ENCODE results near the gene AOC1.

Gene AOC1

DNA sequence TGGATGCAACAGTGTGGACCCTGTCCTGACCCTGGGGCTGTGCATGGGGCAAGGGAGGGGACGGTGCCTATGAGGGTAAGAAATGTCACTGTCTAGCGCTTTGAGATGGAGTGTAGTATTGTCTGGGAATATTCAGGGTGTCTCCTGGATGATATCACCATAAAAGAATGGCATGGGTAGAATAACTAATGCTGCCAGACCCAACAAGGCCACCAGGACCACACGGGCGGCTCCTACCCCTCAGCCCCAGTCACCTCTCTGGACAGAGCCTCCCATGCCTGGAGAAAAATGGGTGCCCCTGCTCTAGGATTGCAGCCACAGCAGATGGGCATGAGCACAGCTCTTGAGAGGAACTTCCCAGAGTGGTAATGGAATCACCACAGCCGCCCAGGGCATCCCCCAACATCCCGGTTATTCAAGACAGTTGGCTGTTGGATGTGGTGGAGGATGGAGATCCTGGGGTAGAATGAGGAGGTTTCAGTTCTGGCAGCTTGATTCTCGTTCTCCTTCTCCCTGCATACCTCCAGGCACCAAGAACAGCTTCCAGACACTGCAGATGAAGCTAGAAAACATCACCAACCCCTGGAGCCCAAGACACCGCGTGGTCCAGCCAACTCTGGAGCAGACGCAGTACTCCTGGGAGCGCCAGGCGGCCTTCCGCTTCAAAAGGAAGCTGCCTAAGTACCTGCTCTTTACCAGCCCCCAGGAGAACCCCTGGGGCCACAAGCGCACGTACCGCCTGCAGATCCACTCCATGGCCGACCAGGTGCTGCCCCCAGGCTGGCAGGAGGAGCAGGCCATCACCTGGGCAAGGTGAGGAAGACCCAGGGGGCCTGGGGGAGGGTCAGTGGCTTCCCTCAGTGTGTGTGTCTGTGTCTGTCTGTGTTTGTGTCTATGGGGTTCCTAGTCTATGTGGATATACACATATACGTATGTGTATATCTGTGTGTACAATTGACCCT is 6.2 kb downstream of the AOC1 start:
- no peak for DNase-seq

DNA sequence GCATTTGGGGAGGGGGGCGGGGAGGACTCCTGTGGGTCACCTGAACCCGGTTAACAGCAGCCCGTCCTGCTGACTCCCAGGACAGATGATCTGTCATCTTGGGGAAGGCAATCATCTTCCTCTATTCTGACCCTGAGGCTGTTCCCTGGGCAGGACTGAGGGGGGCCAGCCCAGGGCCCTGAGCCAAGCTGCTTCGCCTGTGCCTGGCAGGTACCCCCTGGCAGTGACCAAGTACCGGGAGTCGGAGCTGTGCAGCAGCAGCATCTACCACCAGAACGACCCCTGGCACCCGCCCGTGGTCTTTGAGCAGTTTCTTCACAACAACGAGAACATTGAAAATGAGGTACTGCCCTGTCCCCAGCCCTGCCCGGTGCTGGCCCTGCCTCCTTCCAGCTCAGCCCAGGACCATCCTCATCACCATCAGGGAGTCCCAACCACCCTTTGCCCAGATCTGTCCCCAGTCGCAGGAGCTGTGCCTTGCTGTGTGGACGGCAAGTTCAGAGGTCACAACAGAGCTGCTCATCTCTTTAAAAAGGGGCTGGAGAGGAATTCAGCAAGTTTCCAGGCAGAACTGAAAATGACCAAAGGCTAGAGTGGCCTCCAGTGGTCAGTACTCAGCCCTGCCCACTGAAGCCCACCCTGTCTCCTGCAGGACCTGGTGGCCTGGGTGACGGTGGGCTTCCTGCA is 8.1 kb downstream of the AOC1 start:
- no peak for DNase-seq

DNA sequence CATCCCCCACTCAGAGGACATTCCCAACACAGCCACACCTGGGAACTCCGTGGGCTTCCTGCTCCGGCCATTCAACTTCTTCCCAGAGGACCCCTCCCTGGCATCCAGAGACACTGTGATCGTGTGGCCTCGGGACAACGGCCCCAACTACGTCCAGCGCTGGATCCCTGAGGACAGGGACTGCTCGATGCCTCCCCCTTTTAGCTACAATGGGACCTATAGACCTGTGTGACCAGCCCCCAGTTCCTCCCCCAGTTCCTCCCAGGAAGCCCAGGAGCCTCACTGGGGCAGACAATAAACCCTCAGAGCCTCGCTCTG is 8.6 kb downstream of the AOC1 start:
- no peak for DNase-seq

DNA sequence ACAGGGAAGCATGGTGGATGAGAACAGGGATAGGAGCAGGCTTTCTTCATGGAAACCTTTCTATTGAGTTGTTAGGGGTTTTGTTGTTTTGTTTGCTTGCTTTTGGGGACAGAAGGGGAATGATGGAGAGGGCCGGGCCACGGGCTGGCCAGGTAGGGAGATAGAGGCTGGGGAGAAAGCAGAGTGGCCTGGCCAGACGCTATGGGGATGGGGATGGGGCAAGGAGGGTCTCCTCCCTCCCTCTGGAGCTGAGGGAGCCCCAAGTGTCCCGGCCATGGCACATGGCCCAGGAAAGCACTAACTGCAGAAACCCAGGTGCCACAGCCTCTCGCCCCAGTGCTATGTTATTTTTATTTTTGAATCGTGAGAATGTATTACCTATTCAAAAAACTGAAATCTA is 10.0 kb downstream of the AOC1 start:
- DNase-seq: no peak

DNA sequence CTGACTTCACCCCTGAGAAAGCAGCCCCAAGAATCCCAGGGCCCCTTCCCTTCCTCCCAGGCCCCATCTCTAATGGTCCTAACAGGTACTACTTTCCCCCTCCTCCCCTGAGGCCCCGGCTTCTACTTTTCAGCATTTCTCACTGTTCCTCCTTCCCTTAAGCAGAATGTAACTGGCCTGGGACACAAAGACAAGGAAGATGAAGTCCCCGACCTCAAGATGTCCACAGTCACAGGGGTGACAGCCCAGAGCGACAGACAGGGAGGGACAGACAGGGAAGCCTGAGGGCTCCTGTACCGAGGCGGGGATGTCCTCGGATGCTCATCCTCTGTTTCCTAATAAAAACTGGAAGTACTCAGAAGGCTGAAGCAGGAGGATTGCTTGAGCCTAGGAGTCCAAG is 11.6 kb downstream of the AOC1 start:
- no peak for DNase-seq

DNA sequence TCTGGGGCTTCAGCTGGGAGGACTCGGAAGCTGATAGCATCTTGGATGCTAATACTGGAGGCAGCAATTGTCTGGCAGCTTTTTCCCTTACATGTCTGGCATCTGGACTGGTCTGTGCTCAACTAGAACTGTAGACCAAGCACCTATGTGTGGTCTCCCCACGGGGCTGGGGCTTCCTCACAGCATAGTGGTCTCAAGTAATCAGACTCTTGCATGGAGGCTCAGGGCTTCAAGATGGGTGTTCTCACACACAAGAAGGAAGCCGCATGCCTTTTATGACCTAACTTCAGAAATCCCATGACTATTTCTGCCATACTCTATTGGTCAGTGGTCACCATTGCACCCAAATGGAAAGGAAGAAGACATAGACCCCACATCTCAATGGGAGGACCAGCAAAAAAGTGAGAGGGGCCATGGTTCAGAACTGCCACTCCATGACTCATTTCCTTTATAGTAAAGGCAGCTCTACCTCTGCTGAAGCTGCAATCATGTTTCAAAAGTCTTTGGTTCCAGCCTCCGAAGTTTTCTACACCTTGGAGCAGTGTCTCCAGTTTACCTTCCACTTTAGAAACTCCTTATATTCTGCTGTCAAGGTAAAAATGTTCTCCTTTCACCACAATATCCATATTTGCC is 14.7 kb downstream of the AOC1 start:
- no peak for DNase-seq

DNA sequence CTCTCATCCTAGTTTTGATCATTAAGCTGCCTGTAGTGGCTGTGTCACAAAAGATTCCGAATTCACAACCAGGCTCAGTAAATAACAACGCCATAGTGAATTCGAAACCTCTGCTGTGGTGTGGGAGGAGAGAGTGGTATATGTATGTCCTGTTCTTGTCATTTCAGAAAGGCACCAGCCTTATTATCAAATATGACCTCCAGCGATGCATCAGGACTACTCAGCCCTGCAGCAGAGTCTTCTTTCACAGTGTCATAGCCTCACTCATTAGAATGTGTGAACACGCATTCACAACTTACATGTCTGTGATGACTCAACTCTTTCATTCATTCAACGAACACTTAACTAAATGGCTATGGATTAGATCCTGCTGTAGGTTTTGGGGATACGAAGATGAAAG is 15.3 kb downstream of the AOC1 start:
- DNase-seq: no peak

DNA sequence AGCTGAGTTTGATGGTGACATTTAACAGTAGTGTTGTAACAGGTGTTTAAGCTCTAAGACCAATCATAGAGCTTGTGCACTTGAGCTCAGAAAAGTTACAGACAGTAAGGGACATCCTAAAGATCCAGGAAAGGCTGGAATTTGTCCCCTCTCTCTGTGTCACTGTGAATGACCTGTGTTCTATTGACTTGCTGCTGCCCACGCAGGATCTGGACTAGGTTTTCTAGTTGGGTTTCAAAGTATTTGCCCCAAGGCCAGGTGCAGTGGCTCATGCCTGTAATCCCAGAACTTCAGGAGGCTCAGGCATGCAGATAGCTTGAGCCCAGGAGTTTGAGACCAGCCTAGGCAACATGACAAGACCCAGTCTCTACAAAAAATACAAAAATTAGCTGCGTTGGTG is 17.1 kb downstream of the AOC1 start:
- no peak for DNase-seq

DNA sequence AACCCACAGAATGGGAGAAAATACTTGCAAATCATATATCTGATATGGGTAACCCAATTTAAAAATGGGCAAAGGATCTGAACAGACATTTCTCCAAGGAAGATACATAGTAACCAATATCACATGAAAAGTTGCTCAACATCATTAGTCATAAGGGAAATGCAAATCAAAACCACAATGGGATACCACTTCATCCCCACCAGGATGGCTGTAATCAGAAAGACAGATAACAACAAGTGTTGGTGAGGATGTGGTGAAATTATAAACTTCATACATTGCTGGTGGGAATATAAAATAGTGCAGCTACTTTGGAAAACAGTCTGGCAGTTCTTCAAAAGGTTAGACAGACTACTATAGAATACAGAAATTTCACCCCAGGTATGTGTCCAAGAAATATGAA is 19.3 kb downstream of the AOC1 start:
- DNase-seq: no peak

DNA sequence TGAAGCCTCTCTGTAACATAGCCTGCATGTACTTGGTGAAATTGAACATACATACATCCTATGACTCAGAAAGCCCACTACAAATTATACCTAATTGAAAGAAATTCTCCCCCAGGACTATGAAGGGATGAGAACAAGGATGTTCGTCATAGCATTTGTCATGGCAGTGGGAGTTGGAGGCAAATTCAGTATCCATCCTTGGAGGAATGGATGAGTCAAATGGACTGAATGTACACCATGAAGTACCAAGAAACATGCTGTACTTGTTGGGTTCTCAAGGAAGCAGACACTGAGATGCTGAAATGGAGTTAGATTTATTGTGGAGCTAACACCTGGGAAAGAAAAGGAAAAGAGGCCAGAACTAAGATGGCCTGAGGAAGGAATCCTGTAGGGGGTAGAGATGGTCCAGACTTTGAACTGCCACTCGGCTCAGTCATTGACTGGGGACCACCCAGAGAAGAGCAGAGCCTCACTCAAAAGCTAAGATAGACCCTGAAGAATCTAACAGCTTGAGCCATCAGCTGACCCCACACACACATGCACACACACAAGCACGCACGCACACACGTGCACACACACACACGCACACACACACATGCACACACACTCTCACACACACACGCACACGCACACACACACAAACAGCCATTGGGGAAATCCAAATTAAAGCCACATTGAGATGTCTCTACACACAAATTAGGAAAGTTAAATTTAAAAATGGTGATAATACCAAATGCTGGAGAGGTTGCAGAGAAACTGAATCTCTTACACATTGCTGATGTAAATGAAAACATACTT is 22.3 kb downstream of the AOC1 start:
- DNase-seq: no peak

DNA sequence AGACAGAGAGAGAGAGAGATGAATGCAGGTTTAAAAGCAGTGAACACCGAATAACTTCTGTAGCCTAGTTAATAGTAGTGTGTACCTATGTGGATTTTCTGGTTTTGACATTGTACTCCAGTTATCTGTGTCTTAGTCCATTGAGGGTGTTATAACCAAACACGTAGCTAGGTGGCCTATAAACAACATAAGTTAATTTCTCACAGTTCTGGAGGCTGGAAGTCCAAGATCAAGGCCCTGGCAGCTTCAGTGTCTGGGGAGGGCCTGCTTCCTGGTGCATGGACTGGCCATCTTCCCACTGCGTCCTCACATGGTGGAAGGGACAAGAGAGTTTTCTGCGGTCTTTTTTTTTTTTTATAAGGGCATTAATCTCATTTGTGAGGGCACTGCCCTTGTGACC is 23.5 kb downstream of the AOC1 start:
- no peak for DNase-seq

DNA sequence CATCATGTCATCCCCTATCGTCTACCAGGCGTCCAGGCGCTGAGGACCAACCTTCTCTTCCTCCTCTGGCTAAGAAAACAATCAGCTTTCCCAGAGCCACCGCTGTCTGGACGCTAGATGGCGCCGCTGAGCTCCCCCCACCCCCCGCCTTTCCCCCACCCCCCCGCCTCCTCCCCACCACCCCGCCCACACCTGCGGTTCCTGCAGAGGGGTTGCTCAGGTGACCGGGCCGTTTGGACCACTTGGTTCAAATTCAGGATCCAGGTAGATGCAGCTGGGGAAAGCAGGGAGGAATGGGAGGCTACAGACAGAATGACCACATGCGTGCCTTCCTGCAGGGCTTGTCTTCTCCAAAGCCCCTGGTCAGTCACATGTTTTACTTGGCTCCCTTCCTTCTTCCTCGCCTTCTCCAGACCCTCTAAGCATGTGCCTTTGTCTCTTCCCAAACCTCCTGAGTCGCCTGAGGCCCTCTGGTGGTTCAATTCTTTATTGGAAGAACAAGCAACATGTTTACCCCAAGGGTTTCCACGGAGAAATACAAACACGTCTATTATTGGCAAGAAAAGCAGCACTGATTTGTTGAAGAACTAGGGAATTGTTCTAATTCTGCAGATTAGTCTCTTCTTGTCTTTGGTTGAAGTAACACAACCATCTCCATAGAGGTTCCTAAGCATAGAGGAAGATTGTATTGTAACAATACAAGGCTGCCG is 24.7 kb downstream of the AOC1 start:
- DNase-seq: peak; percentile 25 to 46

DNA sequence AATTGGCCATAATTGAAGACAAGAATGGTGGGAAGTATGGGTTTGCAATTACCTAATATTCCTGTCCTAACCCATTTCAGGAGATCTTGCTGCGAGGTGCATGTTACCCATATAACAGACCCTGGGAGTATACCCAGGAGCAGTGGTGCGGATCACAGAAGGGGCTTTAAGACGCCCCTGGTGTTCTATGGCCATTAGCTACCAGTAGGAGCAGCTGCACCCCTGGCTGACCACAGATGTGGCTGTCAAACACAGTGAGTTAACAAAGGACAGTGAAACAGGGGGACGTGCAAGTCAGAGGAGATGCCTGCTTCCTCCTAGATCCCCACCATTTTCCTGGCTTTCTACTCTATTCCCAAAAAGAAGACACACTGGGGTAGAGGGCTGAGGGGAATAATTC is 25.2 kb downstream of the AOC1 start:
- no peak for DNase-seq

DNA sequence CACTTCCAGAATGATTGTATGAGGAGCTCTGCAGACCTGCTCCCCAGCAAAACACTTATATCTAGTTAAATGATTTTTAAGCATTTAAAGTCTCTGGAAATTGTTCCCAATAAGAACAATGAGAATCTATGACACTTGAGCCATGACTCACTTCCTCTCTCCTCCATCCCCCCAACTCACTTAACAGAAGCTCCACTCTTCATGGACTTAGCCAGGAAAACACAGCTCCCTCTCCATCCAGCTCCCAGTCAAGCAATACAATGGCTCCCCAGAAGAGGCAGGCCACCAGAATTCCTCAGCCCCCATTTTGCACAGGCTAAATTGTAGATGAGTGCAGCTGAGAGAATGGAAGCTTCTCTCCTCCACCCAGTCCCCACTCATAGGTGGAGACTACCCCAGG is 27.0 kb downstream of the AOC1 start:
- DNase-seq: no peak

DNA sequence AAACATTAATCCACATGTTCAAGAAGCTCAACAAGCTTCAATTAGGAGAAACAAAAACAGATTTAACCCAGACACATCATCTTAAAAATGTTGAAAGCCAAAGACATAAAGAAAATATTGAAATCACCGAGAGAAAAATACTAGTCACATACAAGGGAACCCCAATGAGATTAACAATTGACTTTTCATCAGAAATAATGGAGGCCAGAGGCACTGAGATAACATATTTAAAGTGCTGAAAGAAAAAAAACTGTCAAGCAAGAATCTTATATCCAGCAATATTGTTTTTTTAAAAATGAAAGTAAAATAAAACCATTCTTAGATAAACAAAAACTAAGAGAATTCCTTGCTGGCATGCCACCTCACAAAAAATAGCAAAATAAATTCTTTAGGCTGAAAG is 28.9 kb downstream of the AOC1 start:
- DNase-seq: no peak

DNA sequence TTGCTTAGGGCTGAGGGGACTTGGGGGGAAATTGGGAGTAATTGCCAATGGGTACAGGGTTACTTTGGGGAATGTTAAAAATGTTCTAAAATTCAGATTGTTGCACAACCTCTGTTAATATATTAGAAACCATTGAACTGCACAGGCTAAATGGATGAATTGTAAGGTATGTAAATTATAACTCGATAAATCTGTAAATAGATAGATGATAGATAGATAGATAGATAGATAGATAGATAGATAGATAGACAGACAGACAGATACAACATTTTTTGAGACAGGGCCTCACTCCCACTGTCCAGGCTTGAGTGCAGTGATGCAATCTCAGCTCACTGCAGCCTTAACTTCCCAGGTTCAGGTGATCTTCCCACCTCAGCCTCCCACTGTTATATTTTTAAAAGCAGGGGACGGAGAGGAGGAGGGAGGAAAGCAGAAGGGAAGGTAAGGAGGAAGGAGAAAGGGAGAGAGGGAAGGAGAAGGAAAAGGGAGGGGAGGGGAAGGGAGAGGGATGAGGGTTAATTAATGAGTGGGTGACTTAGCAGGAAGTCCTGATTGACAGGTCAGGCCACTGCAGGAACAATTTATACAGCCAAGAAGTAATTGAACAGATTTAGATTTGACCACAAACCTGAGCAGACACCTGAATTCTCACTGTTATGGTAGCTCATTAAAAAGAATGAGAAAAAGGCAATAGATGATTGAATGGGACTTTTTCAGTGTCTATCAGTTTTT is 38.7 kb downstream of the AOC1 start:
- DNase-seq: no peak

DNA sequence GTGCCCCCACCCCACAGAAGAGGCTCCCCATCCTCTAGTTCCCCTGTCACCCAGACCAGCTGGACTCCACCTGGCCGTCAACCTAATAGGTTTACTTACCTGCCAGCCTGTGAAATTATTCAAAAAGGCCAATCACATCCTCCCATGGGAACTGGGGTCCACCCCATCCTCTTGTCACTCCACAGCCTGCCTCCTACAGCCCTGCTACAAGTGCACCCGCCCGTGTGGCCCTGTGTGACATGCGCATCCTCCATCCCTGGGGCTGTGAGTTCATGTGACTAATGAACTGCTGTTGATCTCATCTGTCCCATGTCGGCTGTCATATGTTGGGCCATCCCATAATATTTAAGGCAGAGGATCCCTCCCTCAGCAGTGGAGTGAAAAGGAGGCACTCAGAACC is 39.4 kb downstream of the AOC1 start:
- no peak for DNase-seq

DNA sequence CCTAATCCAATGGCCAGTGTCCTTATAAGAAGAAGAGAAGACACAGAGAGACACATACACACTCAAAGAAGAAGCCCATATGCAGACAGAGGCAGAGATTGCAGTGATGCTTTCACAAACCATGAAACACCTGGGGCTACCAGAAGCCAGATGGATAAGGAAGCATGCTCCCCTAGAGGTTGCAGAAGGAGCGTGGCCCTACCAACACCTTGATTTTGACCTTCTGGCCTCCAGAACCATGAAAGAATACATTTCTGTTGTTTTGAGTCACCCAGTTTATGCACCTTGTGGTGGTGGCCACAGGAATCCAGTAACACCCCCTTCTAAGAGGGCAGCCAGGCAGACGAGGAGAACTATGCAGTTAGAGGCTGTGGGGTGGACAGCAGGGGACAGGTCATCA is 43.5 kb downstream of the AOC1 start:
- DNase-seq: no peak

DNA sequence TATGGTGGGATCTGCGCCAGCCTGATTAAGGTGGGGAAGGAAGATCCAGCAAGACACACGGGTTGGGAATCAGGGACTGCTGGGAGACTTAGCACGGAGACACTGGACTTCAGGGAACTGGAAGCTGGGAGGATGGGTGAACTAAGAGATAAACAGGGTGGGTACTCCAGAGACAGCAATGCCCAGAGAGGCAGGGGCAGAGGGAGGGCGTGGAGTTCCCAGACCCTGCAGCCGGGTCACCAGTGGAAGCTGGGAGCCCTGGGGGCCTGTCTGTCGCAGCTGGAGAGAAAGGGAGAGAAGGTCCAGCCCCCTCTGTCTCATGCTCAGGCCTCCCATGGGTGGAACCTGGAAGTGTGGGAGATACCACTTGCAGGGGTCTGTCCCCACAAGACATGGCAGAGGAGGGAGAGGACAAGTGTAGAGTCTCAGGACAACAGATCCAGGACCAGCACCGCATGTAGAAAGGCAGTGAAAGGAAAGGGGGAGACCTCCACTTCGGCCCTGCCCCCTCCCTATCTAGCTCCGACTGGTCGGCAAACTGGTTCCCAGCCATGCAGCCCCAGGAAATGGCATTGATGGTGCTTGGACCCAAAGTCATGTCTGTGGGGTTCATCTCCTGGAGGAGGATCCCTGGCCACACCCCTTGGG is 44.4 kb downstream of the AOC1 start:
- no peak for DNase-seq

DNA sequence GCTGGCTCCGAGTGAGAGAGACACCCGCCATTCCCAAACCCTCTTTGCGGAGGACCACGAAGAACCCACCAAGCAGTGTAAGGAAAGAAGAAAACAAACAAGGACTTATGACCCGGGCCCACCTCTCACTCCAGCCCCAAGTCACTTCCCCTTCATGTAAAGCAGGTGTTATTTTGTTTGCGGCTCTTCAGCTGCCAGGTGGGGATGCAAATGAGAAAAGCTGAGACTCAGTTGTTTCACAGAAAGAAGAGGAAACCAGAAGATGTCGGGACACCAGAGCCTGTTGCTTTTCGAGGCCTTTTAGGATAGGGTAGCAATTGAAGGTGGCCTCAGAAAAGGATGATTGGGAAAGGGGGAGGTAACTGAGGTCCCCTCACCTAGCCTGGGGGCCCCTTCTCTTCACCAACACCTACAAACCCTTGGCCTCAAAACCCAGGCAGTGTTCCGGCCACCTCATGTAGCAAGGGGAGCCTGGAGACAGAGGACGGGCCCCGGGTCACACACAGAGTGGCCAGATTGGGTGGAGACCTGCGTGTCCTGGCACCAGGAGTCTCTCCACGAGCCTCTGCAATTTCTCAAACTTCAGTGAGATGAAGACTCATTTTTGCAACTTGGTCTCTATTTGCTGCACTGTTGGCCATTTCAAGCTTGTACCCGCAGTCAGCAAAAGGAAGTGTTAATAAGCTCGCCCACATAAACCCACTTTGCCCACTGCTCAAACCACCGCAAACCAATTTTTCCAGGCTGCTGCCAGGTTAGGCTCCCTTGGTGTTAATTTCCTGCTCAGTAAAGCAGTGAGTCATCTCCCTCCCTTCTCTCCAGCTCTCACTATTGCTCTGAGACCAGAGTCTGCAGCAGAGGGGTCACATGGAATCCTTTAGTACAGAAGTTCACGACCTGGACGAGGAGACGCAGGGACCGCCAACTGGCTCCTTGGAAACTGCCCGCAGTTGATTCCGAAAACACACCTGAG is 45.5 kb downstream of the AOC1 start:
- DNase-seq: no peak

Data from stimulated activated CD4-positive, alpha-beta T cell treated with anti-CD3 and anti-CD28 coated beads, Interleukin-4, amount 100 ng/mL, for 4 hours (primary cell).